OCI-LY7 (cell line): ENCODE data around the gene PCSK9. TPM values are rescaled to one million over a fixed set of nuclear protein-coding genes. Genes with fewer than 3 reads are reported as not detected.
A peak's percentile ranks its signal among the peaks of the same experiment; 100 is the strongest.

ENCODE experiments used
- BruUV-seq: library from RNA; stranded (reverse); fragments of 400-500 nt; replicated peaks from 2 replicates; lab custom pipeline; 2021; lab: Mats Ljungman, UMichigan
- CTCF ChIA-PET: fragments of 300-600 bp; sonication (Branson Sonifier 250); formaldehyde crosslinking; loops from one replicate; lab custom pipeline; 2022; ENCODE audit warnings: antibody characterized with exemption; ENCODE audit not compliant: unreplicated experiment; lab: Charles Lee
- POLR2A ChIA-PET: fragments of 300-600 bp; sonication (Branson Sonifier 250); formaldehyde crosslinking; loops from one replicate; lab custom pipeline; 2022; ENCODE audit warnings: antibody characterized with exemption; lab: Charles Lee
- DNase-seq: peaks from one replicate; pipeline ENCODE4 v3.0.0-alpha.2; 2015; ENCODE audit warnings: low spot score
- H2AFZ ChIP-seq: fragments of 200-600 bp; sonication (generic), shearing (Covaris generic); 2 replicates; pipeline ENCODE4 v1.6.1; 2014; ENCODE audit warnings: mild to moderate bottlenecking, antibody characterized with exemption, low read length, moderate library complexity
- H3K27ac ChIP-seq: fragments of 200-600 bp; sonication (generic); 2 replicates; pipeline ENCODE4 v1.5.1; 2014; ENCODE audit warnings: mixed run types, low read depth, mild to moderate bottlenecking, moderate library complexity, low read length, inconsistent platforms; ENCODE audit not compliant: poor library complexity, severe bottlenecking
- H3K36me3 ChIP-seq: fragments of 200-600 bp; sonication (generic); 2 replicates; pipeline ENCODE4 v1.6.1; 2014; ENCODE audit warnings: mild to moderate bottlenecking, antibody characterized with exemption, low read length, moderate library complexity, mixed read lengths; ENCODE audit not compliant: insufficient read depth
- H3K4me1 ChIP-seq: fragments of 200-600 bp; sonication (generic); 2 replicates; pipeline ENCODE4 v1.5.1; 2014; ENCODE audit warnings: mild to moderate bottlenecking, low read length; ENCODE audit not compliant: insufficient read depth, poor library complexity, severe bottlenecking
- H3K4me2 ChIP-seq: fragments of 200-600 bp; sonication (generic); 2 replicates; pipeline ENCODE4 v1.6.1; 2014; ENCODE audit warnings: mild to moderate bottlenecking, low read length
- H3K4me3 ChIP-seq: fragments of 200-600 bp; sonication (generic); 2 replicates; pipeline ENCODE4 v1.5.1; 2014; ENCODE audit warnings: mild to moderate bottlenecking, low read depth, low read length; ENCODE audit not compliant: poor library complexity, severe bottlenecking
- H3K79me2 ChIP-seq: fragments of 200-600 bp; sonication (generic); 2 replicates; pipeline ENCODE4 v1.6.1; 2016; ENCODE audit warnings: low read depth, mild to moderate bottlenecking, low read length, moderate library complexity, mixed read lengths; ENCODE audit not compliant: insufficient read depth
- H3K9me2 ChIP-seq: fragments of 200-600 bp; sonication (generic); 2 replicates; pipeline ENCODE4 v1.6.1; 2016; ENCODE audit warnings: mild to moderate bottlenecking, low read length, mixed read lengths; ENCODE audit not compliant: insufficient read depth
- H3K9me3 ChIP-seq: fragments of 200-600 bp; sonication (generic); 2 replicates; pipeline ENCODE4 v1.6.1; 2014; ENCODE audit warnings: mild to moderate bottlenecking, mixed run types, low read length, mixed read lengths
- H4K20me1 ChIP-seq: fragments of 200-600 bp; sonication (generic); 2 replicates; pipeline ENCODE4 v1.6.1; 2014; ENCODE audit warnings: mild to moderate bottlenecking, antibody characterized with exemption, low read length, moderate library complexity, mixed read lengths; ENCODE audit not compliant: insufficient read depth
- EZH2phosphoT487 ChIP-seq: fragments of 200-600 bp; sonication (generic); IDR thresholded peaks from 2 replicates; pipeline ENCODE4 v1.6.1; 2018; ENCODE audit warnings: low read depth, borderline replicate concordance, mild to moderate bottlenecking, mixed run types, antibody characterized with exemption, low read length, moderate library complexity, mixed read lengths
- intact Hi-C: fragments of 100-400 bp; cut with micrococcal nuclease; formaldehyde crosslinking; loops from one replicate; pipeline ENCODE4 v1.10.0; 2022; ENCODE audit not compliant: unreplicated experiment
- total RNA-seq, 2 experiments: library from RNA; depleted of rRNA in 1 of 2; stranded (reverse); fragments of >200 nt in 1 of 2; shearing (Covaris generic) in 1 of 2; gene quantifications; 2 replicates each; pipeline ENCODE4 v1.2.3, GENCODE V29; 2014 to 2022
- TF ChIP-seq, protein P1 (sequence below): fragments of 200-600 bp; sonication (generic); conservative IDR thresholded peaks from 2 replicates; pipeline ENCODE4 v1.5.1; 2014; ENCODE audit warnings: mild to moderate bottlenecking, antibody characterized with exemption, low read length, moderate library complexity, mixed read lengths

PCSK9 gene
- total RNA-seq, 2 experiments from 2014 or later, result not detected

DNA sequence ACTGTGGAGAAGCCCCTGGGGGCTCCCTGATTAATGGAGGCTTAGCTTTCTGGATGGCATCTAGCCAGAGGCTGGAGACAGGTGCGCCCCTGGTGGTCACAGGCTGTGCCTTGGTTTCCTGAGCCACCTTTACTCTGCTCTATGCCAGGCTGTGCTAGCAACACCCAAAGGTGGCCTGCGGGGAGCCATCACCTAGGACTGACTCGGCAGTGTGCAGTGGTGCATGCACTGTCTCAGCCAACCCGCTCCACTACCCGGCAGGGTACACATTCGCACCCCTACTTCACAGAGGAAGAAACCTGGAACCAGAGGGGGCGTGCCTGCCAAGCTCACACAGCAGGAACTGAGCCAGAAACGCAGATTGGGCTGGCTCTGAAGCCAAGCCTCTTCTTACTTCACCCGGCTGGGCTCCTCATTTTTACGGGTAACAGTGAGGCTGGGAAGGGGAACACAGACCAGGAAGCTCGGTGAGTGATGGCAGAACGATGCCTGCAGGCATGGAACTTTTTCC is 24.8 kb downstream of the PCSK9 start:
- Histone ChIP-seq H3K9me3 (no peaks in the 10 kb centered on the region), H3K79me2 (no peaks in the 10 kb centered on the region), H3K4me2 (peak overlapping the region; percentile 7; the same call in 1 of the 2 replicates), H3K4me3 (no peak overlapping the region), H3K27ac (no peak overlapping the region), H2AFZ (no peak overlapping the region), H4K20me1 (no peaks in the 10 kb centered on the region), H3K9me2 (no peaks in the 10 kb centered on the region), H3K4me1 (peaks cover 9% of the 10 kb centered on the region), H3K36me3 (peaks cover 21% of the 10 kb centered on the region)
- peak; percentile 51 for DNase-seq
- BruUV-seq, result no TSS peak
- intact Hi-C loops, result no loop called here
- POLR2A ChIA-PET, result no interaction called here
- CTCF ChIA-PET, result no interaction called here
- TF ChIP-seq, protein P1, sequence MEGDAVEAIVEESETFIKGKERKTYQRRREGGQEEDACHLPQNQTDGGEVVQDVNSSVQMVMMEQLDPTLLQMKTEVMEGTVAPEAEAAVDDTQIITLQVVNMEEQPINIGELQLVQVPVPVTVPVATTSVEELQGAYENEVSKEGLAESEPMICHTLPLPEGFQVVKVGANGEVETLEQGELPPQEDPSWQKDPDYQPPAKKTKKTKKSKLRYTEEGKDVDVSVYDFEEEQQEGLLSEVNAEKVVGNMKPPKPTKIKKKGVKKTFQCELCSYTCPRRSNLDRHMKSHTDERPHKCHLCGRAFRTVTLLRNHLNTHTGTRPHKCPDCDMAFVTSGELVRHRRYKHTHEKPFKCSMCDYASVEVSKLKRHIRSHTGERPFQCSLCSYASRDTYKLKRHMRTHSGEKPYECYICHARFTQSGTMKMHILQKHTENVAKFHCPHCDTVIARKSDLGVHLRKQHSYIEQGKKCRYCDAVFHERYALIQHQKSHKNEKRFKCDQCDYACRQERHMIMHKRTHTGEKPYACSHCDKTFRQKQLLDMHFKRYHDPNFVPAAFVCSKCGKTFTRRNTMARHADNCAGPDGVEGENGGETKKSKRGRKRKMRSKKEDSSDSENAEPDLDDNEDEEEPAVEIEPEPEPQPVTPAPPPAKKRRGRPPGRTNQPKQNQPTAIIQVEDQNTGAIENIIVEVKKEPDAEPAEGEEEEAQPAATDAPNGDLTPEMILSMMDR, result peak; percentile 76
- no peak for TF ChIP-seq EZH2phosphoT487

DNA sequence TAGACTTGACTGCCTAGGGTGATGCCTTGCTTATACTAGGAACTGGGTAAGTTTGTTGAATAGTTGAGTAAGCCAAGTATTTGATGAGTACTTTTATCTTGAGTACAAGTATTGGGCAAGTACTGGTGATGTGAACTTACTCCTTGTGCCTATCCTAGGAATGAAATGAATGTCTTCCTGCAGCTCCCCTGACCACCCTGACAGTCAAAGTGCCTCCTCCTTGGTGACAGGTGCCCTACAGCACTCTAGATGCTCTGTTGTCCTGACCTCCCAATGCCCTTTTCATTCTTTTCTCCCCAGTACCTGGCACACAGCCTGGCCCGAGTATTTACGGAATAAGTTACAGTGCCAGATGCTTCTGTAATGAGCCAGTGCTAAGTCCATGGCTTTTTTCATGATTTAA is 25.5 kb downstream of the PCSK9 start:
- Histone ChIP-seq H4K20me1 (no peaks in the 10 kb centered on the region), H3K4me2 (no peak overlapping the region), H3K9me3 (no peaks in the 10 kb centered on the region), H3K4me3 (no peak overlapping the region), H2AFZ (no peak overlapping the region), H3K36me3 (peaks cover 25% of the 10 kb centered on the region), H3K4me1 (peaks cover 9% of the 10 kb centered on the region), H3K27ac (no peak overlapping the region), H3K79me2 (no peaks in the 10 kb centered on the region), H3K9me2 (no peaks in the 10 kb centered on the region)
- intact Hi-C loops, result no loop called here
- no TSS peak for BruUV-seq
- ChIA-PET CTCF (no interaction called here), POLR2A (no interaction called here)
- no peak for DNase-seq
- TF ChIP-seq, protein P1, result no peak
- no peak for TF ChIP-seq EZH2phosphoT487

DNA sequence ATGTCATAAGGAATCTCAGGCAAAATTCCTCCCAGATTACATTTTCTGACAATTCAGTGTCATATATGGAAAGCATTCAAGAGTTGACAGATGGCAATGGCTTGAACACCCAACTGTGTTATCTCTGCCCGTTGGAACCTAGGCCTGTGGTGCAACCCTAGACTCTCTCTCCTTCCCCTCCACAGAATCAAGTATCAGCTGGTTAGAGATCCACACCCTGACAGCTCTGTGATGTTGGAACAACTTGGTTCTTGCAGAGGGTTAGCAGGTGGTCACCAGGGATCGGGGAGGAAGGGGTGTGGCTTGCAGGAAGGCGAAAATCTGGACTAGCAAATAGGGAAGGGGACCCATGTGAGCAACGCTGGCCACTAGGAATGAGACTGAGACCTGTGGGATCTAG is 26.3 kb downstream of the PCSK9 start:
- H3K79me2 ChIP-seq, result no peaks in the 10 kb centered on the region
- no peaks in the 10 kb centered on the region for H3K9me2 ChIP-seq
- no peak overlapping the region for H2AFZ ChIP-seq
- no peak overlapping the region for H3K4me2 ChIP-seq
- H4K20me1 ChIP-seq, result no peaks in the 10 kb centered on the region
- peaks cover 33% of the 10 kb centered on the region for H3K36me3 ChIP-seq
- H3K9me3 ChIP-seq, result no peaks in the 10 kb centered on the region
- H3K4me3 ChIP-seq, result no peak overlapping the region
- CTCF ChIA-PET, result no interaction called here
- no TSS peak for BruUV-seq
- DNase-seq, result no peak
- POLR2A ChIA-PET, result no interaction called here
- no peak overlapping the region for H3K27ac ChIP-seq
- TF ChIP-seq EZH2phosphoT487, result no peak
- TF ChIP-seq, protein P1, result no peak
- peaks cover 9% of the 10 kb centered on the region for H3K4me1 ChIP-seq
- intact Hi-C loops, result no loop called here
